Measurements from ENCODE around the gene NECAP2. TPM values are rescaled to one million over a fixed set of nuclear protein-coding genes. Genes with fewer than 3 reads are reported as not detected.

Gene NECAP2
- total and polyA plus RNA-seq, 4 donors = 21.8 to 41.8 (median 26.2) TPM

DNA sequence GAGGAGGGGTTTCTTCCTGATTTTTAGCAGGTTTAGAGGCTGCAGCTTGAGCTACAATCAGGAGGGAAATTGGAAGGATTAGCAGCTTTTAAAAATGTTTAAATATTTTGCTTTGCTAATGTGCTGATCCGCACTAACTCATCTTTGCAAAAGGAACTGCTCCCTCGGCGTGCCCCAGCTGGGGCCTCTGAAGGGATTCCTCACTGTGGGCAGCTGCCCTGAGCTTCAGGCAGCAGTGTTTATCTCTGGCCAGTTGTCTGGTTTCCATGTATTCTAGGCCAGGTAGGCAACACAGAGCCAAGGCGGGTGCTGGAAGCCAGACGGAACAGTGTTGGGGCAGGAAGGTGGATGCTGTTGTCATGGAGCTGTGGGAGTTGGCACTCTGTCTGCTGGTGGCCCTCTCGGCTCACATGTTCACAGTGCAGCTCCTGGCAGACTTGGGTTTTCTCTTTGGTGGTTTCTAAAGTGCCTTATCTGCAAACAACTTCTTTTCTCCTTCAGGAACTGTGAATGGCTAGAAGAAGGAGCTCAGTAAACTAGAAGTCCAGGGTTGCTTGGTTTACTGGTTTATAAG, 18.9 kb downstream of the NECAP2 start:
- Histone ChIP-seq H3K36me3 (ENCODE audit: control insufficient read depth in 4 of 4, insufficient read depth in 3 of 4, low read depth in 1 of 4, low read length in 3 of 4) (peaks cover 5 to 46% (median 25%) of the 10 kb centered on the region in 4 donors), H3K27ac (ENCODE audit: low read depth in 1 of 2, low read length in 2 of 2) (no peak overlapping the region), H3K4me3 (ENCODE audit: low read depth in 1 of 3, low read length in 3 of 3) (no peak overlapping the region), H3K4me1 (ENCODE audit: control insufficient read depth in 4 of 4, insufficient read depth in 4 of 4, low read length in 3 of 4) (no peaks in the 10 kb centered on the region), H3K27me3 (ENCODE audit: control insufficient read depth in 4 of 4, insufficient read depth in 4 of 4, low read length in 3 of 4) (no peaks in the 10 kb centered on the region), H3K9me3 (ENCODE audit: control insufficient read depth in 4 of 4, low read length in 3 of 4) (no peaks in the 10 kb centered on the region), H3K9ac (ENCODE audit: low read depth in 1 of 2, low read length in 2 of 2) (no peak overlapping the region)
- WGBS = 94% methylated on average over 6 of the region's 6 CpGs
- no peak for DNase-seq (ENCODE audit: low spot score)
- TF ChIP-seq, protein P1, sequence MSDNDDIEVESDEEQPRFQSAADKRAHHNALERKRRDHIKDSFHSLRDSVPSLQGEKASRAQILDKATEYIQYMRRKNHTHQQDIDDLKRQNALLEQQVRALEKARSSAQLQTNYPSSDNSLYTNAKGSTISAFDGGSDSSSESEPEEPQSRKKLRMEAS (IDR thresholded peaks at IDR 0.05) = no peak
- TF ChIP-seq, protein P2, sequence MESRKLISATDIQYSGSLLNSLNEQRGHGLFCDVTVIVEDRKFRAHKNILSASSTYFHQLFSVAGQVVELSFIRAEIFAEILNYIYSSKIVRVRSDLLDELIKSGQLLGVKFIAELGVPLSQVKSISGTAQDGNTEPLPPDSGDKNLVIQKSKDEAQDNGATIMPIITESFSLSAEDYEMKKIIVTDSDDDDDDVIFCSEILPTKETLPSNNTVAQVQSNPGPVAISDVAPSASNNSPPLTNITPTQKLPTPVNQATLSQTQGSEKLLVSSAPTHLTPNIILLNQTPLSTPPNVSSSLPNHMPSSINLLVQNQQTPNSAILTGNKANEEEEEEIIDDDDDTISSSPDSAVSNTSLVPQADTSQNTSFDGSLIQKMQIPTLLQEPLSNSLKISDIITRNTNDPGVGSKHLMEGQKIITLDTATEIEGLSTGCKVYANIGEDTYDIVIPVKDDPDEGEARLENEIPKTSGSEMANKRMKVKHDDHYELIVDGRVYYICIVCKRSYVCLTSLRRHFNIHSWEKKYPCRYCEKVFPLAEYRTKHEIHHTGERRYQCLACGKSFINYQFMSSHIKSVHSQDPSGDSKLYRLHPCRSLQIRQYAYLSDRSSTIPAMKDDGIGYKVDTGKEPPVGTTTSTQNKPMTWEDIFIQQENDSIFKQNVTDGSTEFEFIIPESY (IDR thresholded peaks at IDR 0.05) = no peak

DNA sequence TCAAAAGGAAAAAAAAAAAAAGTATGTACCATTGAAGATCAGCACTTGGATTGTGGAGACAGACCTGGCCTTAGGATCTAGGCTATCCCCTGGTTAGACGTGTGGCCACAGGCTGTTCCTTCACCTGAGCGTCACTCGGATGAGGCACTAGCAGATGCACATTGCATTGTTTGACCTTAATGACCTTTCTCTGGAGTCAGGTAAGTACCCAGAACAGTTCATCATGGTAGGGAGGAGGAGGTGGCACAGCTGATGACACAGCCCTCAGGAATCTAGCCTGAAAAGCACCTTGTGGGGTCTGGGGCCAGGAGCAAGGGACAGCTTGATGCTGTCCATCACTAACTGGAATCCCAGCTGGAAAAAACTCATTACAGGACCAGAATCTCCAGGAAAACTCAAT, 21.2 kb downstream of the NECAP2 start:
- no peaks in the 10 kb centered on the region for H3K27me3 ChIP-seq (ENCODE audit: control insufficient read depth in 4 of 4, insufficient read depth in 4 of 4, low read length in 3 of 4)
- DNase-seq (ENCODE audit: low spot score) = no peak
- no peaks in the 10 kb centered on the region for H3K9me3 ChIP-seq (ENCODE audit: control insufficient read depth in 4 of 4, low read length in 3 of 4)
- H3K4me3 ChIP-seq (ENCODE audit: low read depth in 1 of 3, low read length in 3 of 3) = no peak overlapping the region
- no peaks in the 10 kb centered on the region for H3K4me1 ChIP-seq (ENCODE audit: control insufficient read depth in 4 of 4, insufficient read depth in 4 of 4, low read length in 3 of 4)
- no peak overlapping the region for H3K27ac ChIP-seq (ENCODE audit: low read depth in 1 of 2, low read length in 2 of 2)
- TF ChIP-seq TAF1 (conservative IDR thresholded peaks at IDR 0.05) (no peak), RXRA (IDR thresholded peaks at IDR 0.05) (no peak), YY1 (IDR thresholded peaks at IDR 0.05) (no peak), RAD21 (IDR thresholded peaks at IDR 0.05) (no peak), FOXA2 (IDR thresholded peaks at IDR 0.05) (no peak), NR2F2 (IDR thresholded peaks at IDR 0.05) (no peak), FOXA1 (IDR thresholded peaks at IDR 0.05) (no peak), HNF4A (conservative IDR thresholded peaks at IDR 0.05) (no peak), EGR1 (IDR thresholded peaks at IDR 0.05; ENCODE audit: low read depth in 2 of 2) (no peak), REST (IDR thresholded peaks at IDR 0.05) (no peak), HNF4G (IDR thresholded peaks at IDR 0.05) (no peak)
- TF ChIP-seq, protein P3, sequence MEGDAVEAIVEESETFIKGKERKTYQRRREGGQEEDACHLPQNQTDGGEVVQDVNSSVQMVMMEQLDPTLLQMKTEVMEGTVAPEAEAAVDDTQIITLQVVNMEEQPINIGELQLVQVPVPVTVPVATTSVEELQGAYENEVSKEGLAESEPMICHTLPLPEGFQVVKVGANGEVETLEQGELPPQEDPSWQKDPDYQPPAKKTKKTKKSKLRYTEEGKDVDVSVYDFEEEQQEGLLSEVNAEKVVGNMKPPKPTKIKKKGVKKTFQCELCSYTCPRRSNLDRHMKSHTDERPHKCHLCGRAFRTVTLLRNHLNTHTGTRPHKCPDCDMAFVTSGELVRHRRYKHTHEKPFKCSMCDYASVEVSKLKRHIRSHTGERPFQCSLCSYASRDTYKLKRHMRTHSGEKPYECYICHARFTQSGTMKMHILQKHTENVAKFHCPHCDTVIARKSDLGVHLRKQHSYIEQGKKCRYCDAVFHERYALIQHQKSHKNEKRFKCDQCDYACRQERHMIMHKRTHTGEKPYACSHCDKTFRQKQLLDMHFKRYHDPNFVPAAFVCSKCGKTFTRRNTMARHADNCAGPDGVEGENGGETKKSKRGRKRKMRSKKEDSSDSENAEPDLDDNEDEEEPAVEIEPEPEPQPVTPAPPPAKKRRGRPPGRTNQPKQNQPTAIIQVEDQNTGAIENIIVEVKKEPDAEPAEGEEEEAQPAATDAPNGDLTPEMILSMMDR (IDR thresholded peaks at IDR 0.05; ENCODE audit: low read depth, low read length, missing input control) = no peak
- peaks cover 4 to 30% (median 17%) of the 10 kb centered on the region in 4 donors for H3K36me3 ChIP-seq (ENCODE audit: control insufficient read depth in 4 of 4, insufficient read depth in 3 of 4, low read depth in 1 of 4, low read length in 3 of 4)
- WGBS = 96% methylated on average over 3 of the region's 3 CpGs
- no peak overlapping the region for H3K9ac ChIP-seq (ENCODE audit: low read depth in 1 of 2, low read length in 2 of 2)
